NB4 (cell line): ENCODE data around the gene ZBP1.

Source experiments
- POLR2A ChIP-seq: IDR thresholded peaks from 2 replicates; pipeline ENCODE4 v1.6.1; 2011; ENCODE audit warnings: mild to moderate bottlenecking; ENCODE audit not compliant: insufficient read length; ENCODE audit errors: extremely low read depth
- TF ChIP-seq, protein P1 (sequence below): IDR thresholded peaks from one replicate; pipeline ENCODE4 v1.5.1; 2012; ENCODE audit warnings: low read depth, low read length
- TF ChIP-seq, protein P2 (sequence below): IDR thresholded peaks from 2 replicates; pipeline ENCODE4 v1.6.1; 2011; ENCODE audit warnings: low read depth, low read length

GRCh38 chr20:57611586-57612311, 8.5 kb downstream of the ZBP1 start:
- TF ChIP-seq, protein P1, sequence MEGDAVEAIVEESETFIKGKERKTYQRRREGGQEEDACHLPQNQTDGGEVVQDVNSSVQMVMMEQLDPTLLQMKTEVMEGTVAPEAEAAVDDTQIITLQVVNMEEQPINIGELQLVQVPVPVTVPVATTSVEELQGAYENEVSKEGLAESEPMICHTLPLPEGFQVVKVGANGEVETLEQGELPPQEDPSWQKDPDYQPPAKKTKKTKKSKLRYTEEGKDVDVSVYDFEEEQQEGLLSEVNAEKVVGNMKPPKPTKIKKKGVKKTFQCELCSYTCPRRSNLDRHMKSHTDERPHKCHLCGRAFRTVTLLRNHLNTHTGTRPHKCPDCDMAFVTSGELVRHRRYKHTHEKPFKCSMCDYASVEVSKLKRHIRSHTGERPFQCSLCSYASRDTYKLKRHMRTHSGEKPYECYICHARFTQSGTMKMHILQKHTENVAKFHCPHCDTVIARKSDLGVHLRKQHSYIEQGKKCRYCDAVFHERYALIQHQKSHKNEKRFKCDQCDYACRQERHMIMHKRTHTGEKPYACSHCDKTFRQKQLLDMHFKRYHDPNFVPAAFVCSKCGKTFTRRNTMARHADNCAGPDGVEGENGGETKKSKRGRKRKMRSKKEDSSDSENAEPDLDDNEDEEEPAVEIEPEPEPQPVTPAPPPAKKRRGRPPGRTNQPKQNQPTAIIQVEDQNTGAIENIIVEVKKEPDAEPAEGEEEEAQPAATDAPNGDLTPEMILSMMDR, result no peak
- no peak for TF ChIP-seq POLR2A
- TF ChIP-seq, protein P2, sequence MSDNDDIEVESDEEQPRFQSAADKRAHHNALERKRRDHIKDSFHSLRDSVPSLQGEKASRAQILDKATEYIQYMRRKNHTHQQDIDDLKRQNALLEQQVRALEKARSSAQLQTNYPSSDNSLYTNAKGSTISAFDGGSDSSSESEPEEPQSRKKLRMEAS, result no peak
